ENCODE data around the gene NELFB. TPM values are rescaled to one million over a fixed set of nuclear protein-coding genes. Genes with fewer than 3 reads are reported as not detected.

The NELFB gene
- total and polyA plus RNA-seq, 9 of the 15 experiments (the other 6 are each of a cell fraction or from before 2014, with no cell fraction given), result 0.24 to 84.0 (median 29.7) TPM

DNA sequence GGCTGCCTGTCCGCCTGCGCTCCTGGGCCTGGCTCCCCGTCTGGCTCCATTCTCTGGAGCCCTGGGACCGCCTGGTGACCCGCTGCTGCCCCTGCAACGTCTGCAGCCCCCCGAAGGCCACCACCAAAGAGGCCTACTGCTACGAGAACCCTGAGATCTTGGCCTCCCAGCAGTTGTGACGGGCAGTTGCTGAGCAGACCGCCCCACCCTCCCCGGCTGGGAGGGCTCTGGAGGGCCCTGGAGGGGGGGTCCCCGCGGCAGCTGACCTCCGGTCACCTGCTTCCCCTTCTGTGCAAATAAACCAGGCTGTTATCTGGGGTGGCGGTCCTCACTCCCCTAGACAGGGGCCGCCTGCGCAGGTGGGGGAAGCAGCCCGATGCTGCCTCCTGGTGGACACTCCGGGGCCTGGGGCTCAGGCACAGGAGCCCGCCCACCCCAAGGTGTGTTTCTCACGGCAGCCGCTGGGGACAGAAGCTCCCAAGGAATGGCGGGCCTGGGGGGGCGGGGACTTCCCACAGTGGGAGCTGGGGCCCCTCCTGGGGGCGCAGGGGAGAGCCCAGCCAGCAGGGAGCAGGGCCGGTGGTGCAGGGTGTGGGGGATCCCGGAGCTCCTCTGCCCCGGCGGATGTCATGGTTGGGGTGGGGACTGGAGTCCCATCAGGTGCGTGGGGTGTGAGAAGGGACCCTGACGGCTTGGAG is 18.7 kb upstream of the NELFB start (continued):
- TF ChIP-seq SRSF7 (optimal IDR thresholded peaks at IDR 0.05; ENCODE audit: low read depth, low read length) (no peak), NKRF (IDR thresholded peaks at IDR 0.05; ENCODE audit: borderline replicate concordance) (no peak), ZNF41 (CRISPR knock-in tag; conservative IDR thresholded peaks at IDR 0.05) (no peak), CUX1 (CRISPR knock-in tag; IDR thresholded peaks at IDR 0.05) (no peak), NUFIP1 (IDR thresholded peaks at IDR 0.05; ENCODE audit: partially characterized antibody) (no peak), ZNF24 (IDR thresholded peaks at IDR 0.05) (no peak; the same call in 1 of the 2 replicates), ELF2 (CRISPR knock-in tag; IDR thresholded peaks at IDR 0.05) (0 out of 2 replicates have a peak, but pooled peaks have one; percentile 50), SMAD3 (CRISPR knock-in tag; conservative IDR thresholded peaks at IDR 0.05) (no peak), ZNF431 (CRISPR knock-in tag; IDR thresholded peaks at IDR 0.05) (no peak), ZNF232 (CRISPR knock-in tag; IDR thresholded peaks at IDR 0.05) (no peak), FOXJ2 (tag; IDR thresholded peaks at IDR 0.05) (no peak), NFYB (IDR thresholded peaks at IDR 0.05; ENCODE audit: extremely low read depth, insufficient read length) (no peak), TSC22D4 (tag; IDR thresholded peaks at IDR 0.05) (no peak), ZNF384 (IDR thresholded peaks at IDR 0.05; ENCODE audit: low read depth, low read length) (no peak), CTCFL (IDR thresholded peaks at IDR 0.05; ENCODE audit: borderline replicate concordance, insufficient read depth, low read depth, low read length, poor library complexity, severe bottlenecking) (no peak), KLF10 (CRISPR knock-in tag; IDR thresholded peaks at IDR 0.05) (no peak)
- TF ChIP-seq, protein P1, sequence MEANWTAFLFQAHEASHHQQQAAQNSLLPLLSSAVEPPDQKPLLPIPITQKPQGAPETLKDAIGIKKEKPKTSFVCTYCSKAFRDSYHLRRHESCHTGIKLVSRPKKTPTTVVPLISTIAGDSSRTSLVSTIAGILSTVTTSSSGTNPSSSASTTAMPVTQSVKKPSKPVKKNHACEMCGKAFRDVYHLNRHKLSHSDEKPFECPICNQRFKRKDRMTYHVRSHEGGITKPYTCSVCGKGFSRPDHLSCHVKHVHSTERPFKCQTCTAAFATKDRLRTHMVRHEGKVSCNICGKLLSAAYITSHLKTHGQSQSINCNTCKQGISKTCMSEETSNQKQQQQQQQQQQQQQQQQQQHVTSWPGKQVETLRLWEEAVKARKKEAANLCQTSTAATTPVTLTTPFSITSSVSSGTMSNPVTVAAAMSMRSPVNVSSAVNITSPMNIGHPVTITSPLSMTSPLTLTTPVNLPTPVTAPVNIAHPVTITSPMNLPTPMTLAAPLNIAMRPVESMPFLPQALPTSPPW (CRISPR knock-in tag; IDR thresholded peaks at IDR 0.05), result no peak
